Measurements from ENCODE around the gene IDI2. TPM values are rescaled to one million over a fixed set of nuclear protein-coding genes. Genes with fewer than 3 reads are reported as not detected.

The IDI2 gene
- total RNA-seq, 1 donor from 2014 or later = not detected

- ATAC-seq (peak; percentile 99), DNase-seq (peak; percentile 99)
- intact Hi-C loops (cut with micrococcal nuclease) = loop anchor here (5.0 kb wide), 1 partner anchor 64 kb away; no protein-coding TSS in a partner anchor
These were observed 37.6 kb downstream of the IDI2 start, which contains the start of gene GTPBP4 for GRCh38 chr10:987870-988666. Gene GTPBP4, plus strand, starts transcription at chr10:988434. Its CDS starts 46 bp downstream, at chr10:988480.

GRCh38 chr10:987620-987869 is 38.1 kb downstream of the IDI2 start:
- ATAC-seq = no peak
- intact Hi-C loops (cut with micrococcal nuclease) = loop anchor here (5.0 kb wide), 1 partner anchor 65 kb away; no protein-coding TSS in a partner anchor
- no peak for DNase-seq

GRCh38 chr10:986881-987619 is 38.6 kb downstream of the IDI2 start:
- intact Hi-C loops (cut with micrococcal nuclease) = loop anchor here (5.0 kb wide), 1 partner anchor 65 kb away; no protein-coding TSS in a partner anchor
- no peak for ATAC-seq
- DNase-seq = no peak

GRCh38 chr10:986137-986825 is 39.4 kb downstream of the IDI2 start:
- intact Hi-C loops (cut with micrococcal nuclease) = loop anchor here (5.0 kb wide), 1 partner anchor 66 kb away; no protein-coding TSS in a partner anchor
- DNase-seq (no peak), ATAC-seq (no peak)

- intact Hi-C loops (cut with micrococcal nuclease) = loop anchor here (5.0 kb wide), 1 partner anchor 67 kb away; no protein-coding TSS in a partner anchor
These were observed 40.3 kb downstream of the IDI2 start for GRCh38 chr10:985361-985760.

GRCh38 chr10:983971-984655 is 41.5 kb downstream of the IDI2 start:
- intact Hi-C loops (cut with micrococcal nuclease) = no loop called here
- no peak for ATAC-seq
- no peak for DNase-seq

More at GRCh38 chr10:985361-985760, 40.3 kb downstream of the IDI2 start:
- DNase-seq = no peak
- no peak for ATAC-seq

GRCh38 chr10:983401-983800 is 42.3 kb downstream of the IDI2 start:
- no peak for DNase-seq
- intact Hi-C loops (cut with micrococcal nuclease) = no loop called here

GRCh38 chr10:980468-981093 is 45.1 kb downstream of the IDI2 start:
- ATAC-seq = no peak
- DNase-seq = no peak
- intact Hi-C loops (cut with micrococcal nuclease) = no loop called here

More at GRCh38 chr10:983401-983800, 42.3 kb downstream of the IDI2 start:
- ATAC-seq = no peak

GRCh38 chr10:978826-979421 is 46.7 kb downstream of the IDI2 start:
- intact Hi-C loops (cut with micrococcal nuclease) = no loop called here
- DNase-seq (no peak), ATAC-seq (no peak)

- intact Hi-C loops (cut with micrococcal nuclease) = no loop called here
- ATAC-seq = no peak
- no peak for DNase-seq
These were observed 49.3 kb downstream of the IDI2 start for GRCh38 chr10:976316-976715.

- intact Hi-C loops (cut with micrococcal nuclease) = no loop called here
- ATAC-seq = no peak
- no peak for DNase-seq
These were observed 50.9 kb downstream of the IDI2 start for GRCh38 chr10:974785-975074.

- intact Hi-C loops (cut with micrococcal nuclease) = no loop called here
- ATAC-seq (no peak), DNase-seq (no peak)
These were observed 51.4 kb downstream of the IDI2 start for GRCh38 chr10:974038-974784.

GRCh38 chr10:972763-973162 is 52.9 kb downstream of the IDI2 start:
- intact Hi-C loops (cut with micrococcal nuclease) = no loop called here
- ATAC-seq = no peak
- DNase-seq = no peak

GRCh38 chr10:971613-972012 is 54.0 kb downstream of the IDI2 start:
- no peak for DNase-seq
- intact Hi-C loops (cut with micrococcal nuclease) = no loop called here
- no peak for ATAC-seq

GRCh38 chr10:971150-971542 is 54.5 kb downstream of the IDI2 start:
- DNase-seq (peak; percentile 41), ATAC-seq (peak; percentile 67)
- intact Hi-C loops (cut with micrococcal nuclease) = no loop called here

- peak; percentile 32 for ATAC-seq
- intact Hi-C loops (cut with micrococcal nuclease) = no loop called here
- no peak for DNase-seq
These were observed 55.1 kb downstream of the IDI2 start for GRCh38 chr10:970311-971149.

GRCh38 chr10:969473-970150 is 56.0 kb downstream of the IDI2 start:
- DNase-seq = no peak
- intact Hi-C loops (cut with micrococcal nuclease) = no loop called here
- no peak for ATAC-seq

Measured in left ventricle myocardium superior (tissue), 1 donor.